Endothelial cell of umbilical vein (primary cell): ENCODE measurements around the gene AGPAT2. TPM values are rescaled to one million over a fixed set of nuclear protein-coding genes. Genes with fewer than 3 reads are reported as not detected.

Experiments
- BruUV-seq: library from RNA; stranded (reverse); fragments of 400-500 nt; replicated peaks from 2 replicates; lab custom pipeline; 2021; lab: Mats Ljungman, UMichigan
- CTCF ChIA-PET: fragments of 300-600, 350-600 bp; sonication (Branson Sonifier 250); formaldehyde crosslinking; loops from one replicate; lab custom pipeline; 2021; ENCODE audit warnings: antibody characterized with exemption, inconsistent platforms; lab: Charles Lee
- POLR2A ChIA-PET: fragments of 300-600, 350-600 bp; sonication (Branson Sonifier 250); formaldehyde crosslinking; loops from one replicate; lab custom pipeline; 2021; ENCODE audit warnings: antibody characterized with exemption, inconsistent platforms; lab: Charles Lee
- DNase-seq: peaks from one replicate; pipeline ENCODE4 v3.0.0-alpha.2; 2011; ENCODE audit warnings: low read depth, low spot score
- FAIRE-seq: peaks from 2 replicates; lab custom pipeline; 2011; peaks lifted over from hg19 to GRCh38; lab: Jason Lieb, UNC
- H2AFZ ChIP-seq: 2 replicates; pipeline ENCODE4 v1.6.0; 2012; ENCODE audit warnings: low read depth, low read length, control low read depth, inconsistent platforms
- H3K27ac ChIP-seq: 2 replicates; pipeline ENCODE4 v1.5.1; 2011; ENCODE audit warnings: low read depth, mild to moderate bottlenecking, control low read depth, low read length, moderate library complexity; ENCODE audit not compliant: insufficient read depth
- H3K27me3 ChIP-seq, 2 experiments: 2 replicates each; pipeline versions ENCODE4 v1.6.0 to v1.6.1; 2011; ENCODE audit warnings: low read length in 2 of 2, mixed read lengths in 1 of 2; ENCODE audit not compliant: control insufficient read depth in 2 of 2, insufficient read depth in 2 of 2
- H3K36me3 ChIP-seq, 2 experiments: 2 replicates in 1 of 2; 3 replicates in 1 of 2; pipeline ENCODE4 v1.5.1; 2011; ENCODE audit warnings: low read length in 2 of 2, mild to moderate bottlenecking in 1 of 2, moderate library complexity in 1 of 2; ENCODE audit not compliant: control insufficient read depth in 2 of 2, insufficient read depth in 2 of 2; ENCODE audit errors: extremely low read depth in 1 of 2
- H3K4me1 ChIP-seq: 3 replicates; pipeline ENCODE4 v1.5.1; 2011; ENCODE audit warnings: mild to moderate bottlenecking, low read length; ENCODE audit not compliant: control insufficient read depth, insufficient read depth; ENCODE audit errors: extremely low read depth
- H3K4me2 ChIP-seq: 2 replicates; pipeline ENCODE4 v1.6.1; 2011; ENCODE audit warnings: low read length, control low read depth, mixed read lengths; ENCODE audit not compliant: insufficient read depth
- H3K4me3 ChIP-seq, 3 experiments: fragments of 200-600 bp in 1 of 3; sonication (generic), shearing (Covaris generic) in 1 of 3; replicated peaks in 1 of 3; 2 replicates each; pipeline ENCODE4 v1.5.1; 2011 to 2016; ENCODE audit warnings: control low read depth in 3 of 3, low read length in 3 of 3, mild to moderate bottlenecking in 2 of 3, inconsistent platforms in 1 of 3, low read depth in 1 of 3, moderate library complexity in 1 of 3; ENCODE audit not compliant: insufficient read depth in 1 of 3
- H3K79me2 ChIP-seq: 2 replicates; pipeline ENCODE4 v1.6.0; 2012; ENCODE audit warnings: low read length, inconsistent platforms; ENCODE audit not compliant: control insufficient read depth, insufficient read depth
- H3K9ac ChIP-seq: replicated peaks from 2 replicates; pipeline ENCODE3; 2011; ENCODE audit warnings: low read length, control low read depth; ENCODE audit not compliant: insufficient read depth; ENCODE audit errors: extremely low read depth
- H3K9me1 ChIP-seq: replicated peaks from 3 replicates; pipeline ENCODE4 v1.6.0; 2011; ENCODE audit warnings: mild to moderate bottlenecking, low read length; ENCODE audit not compliant: control insufficient read depth, insufficient read depth; ENCODE audit errors: extremely low read depth
- H3K9me3 ChIP-seq: replicated peaks from 2 replicates; pipeline ENCODE4 v1.5.1; 2012; ENCODE audit warnings: low read length, inconsistent platforms; ENCODE audit not compliant: control insufficient read depth, insufficient read depth
- H4K20me1 ChIP-seq: replicated peaks from 2 replicates; pipeline ENCODE3; 2011; ENCODE audit warnings: mild to moderate bottlenecking, low read length; ENCODE audit not compliant: control insufficient read depth, insufficient read depth; ENCODE audit errors: extremely low read depth
- CTCF ChIP-seq, 2 donors: IDR thresholded peaks; 1 replicate in 1 of 2; 2 replicates in 1 of 2; pipeline ENCODE4 v1.5.1; 2011; ENCODE audit warnings: low read length in 2 of 2, mild to moderate bottlenecking in 2 of 2, moderate library complexity in 2 of 2, control low read depth in 1 of 2, inconsistent platforms in 1 of 2, low read depth in 1 of 2; ENCODE audit not compliant: insufficient read depth in 1 of 2; ENCODE audit errors: extremely low read depth in 1 of 2
- MAX ChIP-seq: IDR thresholded peaks from 2 replicates; pipeline ENCODE4 v1.6.1; 2011; ENCODE audit not compliant: insufficient read depth, insufficient read length
- POLR2A ChIP-seq: IDR thresholded peaks from 2 replicates; pipeline ENCODE4 v1.6.1; 2012; ENCODE audit warnings: low read depth, mild to moderate bottlenecking, control low read depth, low read length
- POLR2AphosphoS5 ChIP-seq: IDR thresholded peaks from 2 replicates; pipeline ENCODE4 v1.6.1; 2012; ENCODE audit warnings: low read depth, mild to moderate bottlenecking, control low read depth, low read length, moderate library complexity; ENCODE audit not compliant: insufficient read depth
- dilution Hi-C: fragments of 300-500 bp; cut with MboI; formaldehyde crosslinking; loops from one replicate; pipeline ENCODE4 v1.15.0; 2019; ENCODE audit warnings: low sequenced_read_pairs; ENCODE audit not compliant: extremely low pct_ligation_motif_present
- intact Hi-C: fragments of 100-400 bp; cut with micrococcal nuclease; formaldehyde crosslinking; loops from one replicate; pipeline ENCODE4 v1.10.0; 2022
- polyA plus RNA-seq, 4 experiments: library from polyadenylated mRNA; depleted of rRNA in 3 of 4; stranded (reverse) in 3 of 4; unstranded in 1 of 4; fragments of >200 nt; gene quantifications; 2 replicates each; pipeline versions ENCODE4 v1.2.1 to v1.2.3, GENCODE V29; 2011 to 2012; ENCODE audit warnings: missing spikeins in 1 of 4
- total RNA-seq: library from RNA; stranded (reverse); gene quantifications from 2 replicates; pipeline ENCODE4 v1.2.3, GENCODE V29; 2021

AGPAT2 gene
- total and polyA plus RNA-seq, 2 donors (not counting 3 experiments of a cell fraction or from before 2014, with no cell fraction given): 45.5 to 55.3 TPM

- Histone ChIP-seq H3K9ac (peak overlapping the region; percentile 79), H3K9me1 (no peaks in the 10 kb centered on the region)
- CTCF ChIA-PET: interaction anchor here (3.4 kb wide), 1 partner anchor 22 kb away, joined by 20 read pairs; no protein-coding TSS in a partner anchor
Observed at GRCh38 chr9:136667940-136668760, 19.1 kb downstream of the AGPAT2 start.

More at GRCh38 chr9:136667940-136668760, 19.1 kb downstream of the AGPAT2 start:
- Histone ChIP-seq H3K27me3 (no peaks in the 10 kb centered on the region), H3K4me3 (peak overlapping the region; percentile 54 to 83 (median 65)), H2AFZ (no peak overlapping the region), H3K4me2 (peak overlapping the region; percentile 40), H3K79me2 (peaks cover 65% of the 10 kb centered on the region), H3K36me3 (peaks cover 39 to 79% of the 10 kb centered on the region in 2 experiments), H3K4me1 (peaks cover 15% of the 10 kb centered on the region), H3K9me3 (no peaks in the 10 kb centered on the region), H4K20me1 (no peaks in the 10 kb centered on the region), H3K27ac (peak overlapping the region; percentile 78)
- peak; percentile 82 for TF ChIP-seq POLR2AphosphoS5
- peak in 1 of 2 donors; percentile 23 for TF ChIP-seq CTCF (IDR thresholded peaks at IDR 0.05; ENCODE audit: extremely low read depth in 1 of 2, insufficient read depth in 1 of 2, low read depth in 1 of 2, low read length in 2 of 2)
- no peak for TF ChIP-seq MAX
- TF ChIP-seq POLR2A: peak; percentile 79
- DNase-seq (peak; percentile 44), FAIRE-seq (peak; percentile 62)
- BruUV-seq: no TSS peak
- dilution Hi-C loops: no loop called here
- intact Hi-C loops: no loop called here
- POLR2A ChIA-PET: interaction anchor here (9.9 kb wide), 1 partner anchor 22 kb away, joined by 161 read pairs; no protein-coding TSS in a partner anchor
